Smooth muscle cell of trachea (primary cell): ENCODE results near the gene ITCH. TPM values are rescaled to one million over a fixed set of nuclear protein-coding genes. Genes with fewer than 3 reads are reported as not detected.

Source experiments
- total RNA-seq: library from RNA; depleted of rRNA; stranded (reverse); fragments of >200 nt; gene quantifications from 2 replicates; pipeline ENCODE4 v1.2.1, GENCODE V29; 2014

The ITCH gene
- 69.2 and 71.3 TPM in 2 replicates for total RNA-seq

GRCh38 chr20:34363062-34363464 is at the start of gene ITCH:
Gene ITCH, plus strand, starts transcription at chr20:34363273. Its CDS starts 30,539 bp downstream, at chr20:34393812.

GRCh38 chr20:34516247-34517113 is 153.4 kb downstream of the ITCH start, which contains the start of gene DYNLRB1:
Gene DYNLRB1, plus strand, starts transcription at chr20:34516422. Its CDS starts 37 bp downstream, at chr20:34516459.

GRCh38 chr20:34558320-34559218 is 195.5 kb downstream of the ITCH start, which contains the start of gene MAP1LC3A:
Gene MAP1LC3A, plus strand, starts transcription at chr20:34558718. Its CDS starts 151 bp downstream, at chr20:34558869.

Other genes starting within 250 kb of the ITCH start
- gene ASIP, start 121.8 kb upstream of the ITCH start, total RNA-seq: not detected in 2 replicates
- 70.3 and 92.1 TPM in 2 replicates for gene AHCY, start 59.9 kb upstream of the ITCH start, total RNA-seq
- gene DYNLRB1, start 153.1 kb downstream of the ITCH start, total RNA-seq: 49.0 and 53.1 TPM in 2 replicates
- 14.1 and 52.8 TPM in 2 replicates for gene MAP1LC3A, start 195.4 kb downstream of the ITCH start, total RNA-seq